ENCODE data around the gene KCNQ5. TPM values are rescaled to one million over a fixed set of nuclear protein-coding genes. Genes with fewer than 3 reads are reported as not detected.

KCNQ5 gene
- polyA plus RNA-seq, 1 donor (not counting 4 experiments of a cell fraction or from before 2014, with no cell fraction given), result 3.4 TPM

DNA sequence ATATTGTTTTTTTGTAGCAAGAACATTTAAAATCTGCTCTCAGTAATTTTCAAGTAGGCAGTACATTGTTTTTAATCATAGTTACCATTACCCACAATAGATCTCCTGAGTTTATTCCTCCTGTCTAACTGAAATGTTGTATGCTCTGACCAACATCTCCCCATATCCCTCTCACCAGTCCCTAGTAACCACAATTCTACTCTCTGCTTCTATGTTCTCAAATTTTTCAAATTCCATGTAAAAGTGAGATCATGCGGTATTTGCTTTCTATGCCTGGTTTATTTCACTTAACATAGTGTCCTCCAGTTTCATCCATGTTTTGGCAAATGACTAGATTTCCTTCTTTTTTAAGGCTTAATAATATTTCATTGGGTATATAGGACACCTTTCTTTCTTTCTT, 300.5 kb downstream of the KCNQ5 start:
- H3K27ac ChIP-seq (ENCODE audit: control insufficient read depth, insufficient read depth, low read length), result no peak overlapping the region
- H3K9ac ChIP-seq (ENCODE audit: control insufficient read depth, extremely low read depth, insufficient read depth, low read length), result no peak overlapping the region
- no peak overlapping the region for H3K4me3 ChIP-seq (ENCODE audit: control insufficient read depth in 2 of 3, extremely low read depth in 1 of 3, insufficient read depth in 2 of 3, low read depth in 1 of 3, low read length in 3 of 3)
- H3K27me3 ChIP-seq (ENCODE audit: control insufficient read depth, extremely low read depth, insufficient read depth, low read length), result no peaks in the 10 kb centered on the region
- no peaks in the 10 kb centered on the region for H3K36me3 ChIP-seq (ENCODE audit: control insufficient read depth in 2 of 2, extremely low read depth in 1 of 2, insufficient read depth in 2 of 2, low read length in 2 of 2)
- H3K9me3 ChIP-seq (ENCODE audit: control insufficient read depth, low read depth, low read length), result no peaks in the 10 kb centered on the region
- no peaks in the 10 kb centered on the region for H4K20me1 ChIP-seq (ENCODE audit: control insufficient read depth, extremely low read depth, insufficient read depth, low read length)
- FAIRE-seq (no peak), DNase-seq (ENCODE audit: low read depth, low spot score) (no peak)
- dilution Hi-C loops (cut with MboI; ENCODE audit: extremely low pct_ligation_motif_present, low sequenced_read_pairs), result no loop called here
- no peak overlapping the region for H3K4me2 ChIP-seq (ENCODE audit: control insufficient read depth, extremely low read depth, insufficient read depth, low read depth, low read length)
- H3K4me1 ChIP-seq (ENCODE audit: control insufficient read depth, extremely low read depth, insufficient read depth, low read length), result no peaks in the 10 kb centered on the region
- no peaks in the 10 kb centered on the region for H3K79me2 ChIP-seq (ENCODE audit: control insufficient read depth, insufficient read depth, low read length)
- TF ChIP-seq, protein P1, sequence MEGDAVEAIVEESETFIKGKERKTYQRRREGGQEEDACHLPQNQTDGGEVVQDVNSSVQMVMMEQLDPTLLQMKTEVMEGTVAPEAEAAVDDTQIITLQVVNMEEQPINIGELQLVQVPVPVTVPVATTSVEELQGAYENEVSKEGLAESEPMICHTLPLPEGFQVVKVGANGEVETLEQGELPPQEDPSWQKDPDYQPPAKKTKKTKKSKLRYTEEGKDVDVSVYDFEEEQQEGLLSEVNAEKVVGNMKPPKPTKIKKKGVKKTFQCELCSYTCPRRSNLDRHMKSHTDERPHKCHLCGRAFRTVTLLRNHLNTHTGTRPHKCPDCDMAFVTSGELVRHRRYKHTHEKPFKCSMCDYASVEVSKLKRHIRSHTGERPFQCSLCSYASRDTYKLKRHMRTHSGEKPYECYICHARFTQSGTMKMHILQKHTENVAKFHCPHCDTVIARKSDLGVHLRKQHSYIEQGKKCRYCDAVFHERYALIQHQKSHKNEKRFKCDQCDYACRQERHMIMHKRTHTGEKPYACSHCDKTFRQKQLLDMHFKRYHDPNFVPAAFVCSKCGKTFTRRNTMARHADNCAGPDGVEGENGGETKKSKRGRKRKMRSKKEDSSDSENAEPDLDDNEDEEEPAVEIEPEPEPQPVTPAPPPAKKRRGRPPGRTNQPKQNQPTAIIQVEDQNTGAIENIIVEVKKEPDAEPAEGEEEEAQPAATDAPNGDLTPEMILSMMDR (optimal IDR thresholded peaks at IDR 0.05 in 1 of 3, IDR thresholded peaks at IDR 0.05 in 1 of 3, conservative IDR thresholded peaks at IDR 0.05 in 1 of 3; ENCODE audit: extremely low read depth in 1 of 3, insufficient read depth in 2 of 3, low read length in 3 of 3), result no peak
- no peak for TF ChIP-seq EZH2 (IDR thresholded peaks at IDR 0.05; ENCODE audit: low read length)
- no peaks in the 10 kb centered on the region for H3K9me1 ChIP-seq (ENCODE audit: control insufficient read depth, extremely low read depth, insufficient read depth, low read length)
- no peak overlapping the region for H2AFZ ChIP-seq (ENCODE audit: control insufficient read depth, low read length)

DNA sequence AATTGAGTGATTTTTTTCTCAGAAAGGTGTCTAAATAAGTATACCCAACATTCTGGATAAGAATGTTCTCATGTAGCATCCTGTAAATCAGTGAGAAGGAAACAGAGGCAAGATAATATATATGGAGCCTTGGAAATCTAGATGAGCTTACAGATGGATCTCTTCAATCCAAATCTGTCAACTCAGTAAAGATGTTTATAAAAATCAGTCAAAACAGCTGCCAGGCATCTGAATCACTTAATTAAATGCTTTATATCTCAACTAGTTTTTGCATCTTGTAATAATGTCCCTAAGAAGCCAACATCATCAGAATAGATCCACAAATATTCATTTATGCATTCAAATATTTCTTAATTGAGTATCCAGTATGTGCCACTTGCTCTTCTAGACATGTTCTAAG, 303.3 kb downstream of the KCNQ5 start:
- Histone ChIP-seq H3K9me3 (ENCODE audit: control insufficient read depth, low read depth, low read length) (no peaks in the 10 kb centered on the region), H3K9me1 (ENCODE audit: control insufficient read depth, extremely low read depth, insufficient read depth, low read length) (no peaks in the 10 kb centered on the region), H3K4me3 (ENCODE audit: control insufficient read depth in 2 of 3, extremely low read depth in 1 of 3, insufficient read depth in 2 of 3, low read depth in 1 of 3, low read length in 3 of 3) (no peak overlapping the region), H3K4me2 (ENCODE audit: control insufficient read depth, extremely low read depth, insufficient read depth, low read depth, low read length) (no peak overlapping the region), H2AFZ (ENCODE audit: control insufficient read depth, low read length) (no peak overlapping the region), H3K9ac (ENCODE audit: control insufficient read depth, extremely low read depth, insufficient read depth, low read length) (no peak overlapping the region), H4K20me1 (ENCODE audit: control insufficient read depth, extremely low read depth, insufficient read depth, low read length) (no peaks in the 10 kb centered on the region), H3K79me2 (ENCODE audit: control insufficient read depth, insufficient read depth, low read length) (no peaks in the 10 kb centered on the region), H3K4me1 (ENCODE audit: control insufficient read depth, extremely low read depth, insufficient read depth, low read length) (no peaks in the 10 kb centered on the region), H3K27me3 (ENCODE audit: control insufficient read depth, extremely low read depth, insufficient read depth, low read length) (no peaks in the 10 kb centered on the region), H3K36me3 (ENCODE audit: control insufficient read depth in 2 of 2, extremely low read depth in 1 of 2, insufficient read depth in 2 of 2, low read length in 2 of 2) (no peaks in the 10 kb centered on the region), H3K27ac (ENCODE audit: control insufficient read depth, insufficient read depth, low read length) (no peak overlapping the region)
- TF ChIP-seq, protein P1 (optimal IDR thresholded peaks at IDR 0.05 in 1 of 3, IDR thresholded peaks at IDR 0.05 in 1 of 3, conservative IDR thresholded peaks at IDR 0.05 in 1 of 3; ENCODE audit: extremely low read depth in 1 of 3, insufficient read depth in 2 of 3, low read length in 3 of 3), result no peak
- no peak for TF ChIP-seq EZH2 (IDR thresholded peaks at IDR 0.05; ENCODE audit: low read length)
- FAIRE-seq, result no peak
- DNase-seq (ENCODE audit: low read depth, low spot score), result no peak
- dilution Hi-C loops (cut with MboI; ENCODE audit: extremely low pct_ligation_motif_present, low sequenced_read_pairs), result no loop called here

Measured in keratinocyte (primary cell).